Neural cell (in vitro differentiated cells): ENCODE data around the gene BMP4.

ENCODE experiments used
- EZH2 ChIP-seq: fragments of 200-600, 300-800 bp; shearing (Covaris generic), sonication (generic); IDR thresholded peaks from 2 replicates; pipeline ENCODE4 v1.6.1; 2014; ENCODE audit warnings: antibody characterized with exemption, low read length, borderline replicate concordance, mild to moderate bottlenecking; ENCODE audit not compliant: insufficient read depth, poor library complexity, severe bottlenecking
- MXI1 ChIP-seq: fragments of 450-650 bp; conservative IDR thresholded peaks from 2 replicates; pipeline ENCODE4 v1.6.1; 2014; ENCODE audit warnings: antibody characterized with exemption, mild to moderate bottlenecking; ENCODE audit not compliant: poor library complexity, severe bottlenecking
- POLR2AphosphoS5 ChIP-seq: IDR thresholded peaks from 2 replicates; pipeline ENCODE4 v1.6.1; 2012
- SMC3 ChIP-seq: fragments of 450-650 bp; conservative IDR thresholded peaks from 2 replicates; pipeline ENCODE4 v1.6.1; 2014; ENCODE audit warnings: antibody characterized with exemption, mild to moderate bottlenecking, moderate library complexity; ENCODE audit not compliant: poor library complexity
- TAF1 ChIP-seq: IDR thresholded peaks from 2 replicates; pipeline ENCODE4 v1.6.1; 2012; ENCODE audit warnings: low read depth
- TF ChIP-seq, protein P1 (sequence below): fragments of 450-650 bp; IDR thresholded peaks from 2 replicates; pipeline ENCODE4 v1.5.1; 2014; ENCODE audit warnings: antibody characterized with exemption, mild to moderate bottlenecking, moderate library complexity; ENCODE audit not compliant: poor library complexity, severe bottlenecking

DNA sequence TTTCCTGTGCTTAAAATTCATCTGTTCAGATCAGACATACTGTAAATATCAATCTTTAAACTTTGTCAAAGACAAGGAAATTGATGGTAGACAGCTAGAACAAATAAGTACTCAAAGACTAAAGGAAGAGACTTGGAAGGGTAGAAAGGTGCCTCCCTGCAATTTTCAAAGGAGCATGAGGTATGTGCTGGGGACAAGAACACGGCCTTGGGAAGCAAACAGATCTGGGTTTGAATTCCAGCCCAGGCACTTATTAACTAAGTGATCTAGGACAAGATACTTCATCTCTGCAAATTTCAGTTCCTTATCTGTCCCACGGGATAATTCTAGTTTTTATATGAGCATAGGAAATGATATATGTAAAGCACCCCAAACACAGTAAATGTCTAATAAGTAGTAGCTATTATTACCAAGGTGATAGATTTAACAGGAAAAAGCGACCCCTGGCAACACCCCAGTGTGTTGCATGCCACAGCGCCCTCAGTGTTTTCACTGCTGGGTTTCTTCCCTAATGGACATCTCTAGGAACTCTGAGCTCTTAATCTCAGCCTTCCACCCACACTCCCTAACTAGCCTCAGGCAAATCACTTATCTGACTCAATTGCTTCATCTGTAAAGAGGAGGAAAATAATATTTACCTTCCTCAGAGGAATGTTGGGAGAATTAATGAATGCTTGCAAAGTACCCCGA, 44.7 kb upstream of the BMP4 start:
- TF ChIP-seq, protein P1, sequence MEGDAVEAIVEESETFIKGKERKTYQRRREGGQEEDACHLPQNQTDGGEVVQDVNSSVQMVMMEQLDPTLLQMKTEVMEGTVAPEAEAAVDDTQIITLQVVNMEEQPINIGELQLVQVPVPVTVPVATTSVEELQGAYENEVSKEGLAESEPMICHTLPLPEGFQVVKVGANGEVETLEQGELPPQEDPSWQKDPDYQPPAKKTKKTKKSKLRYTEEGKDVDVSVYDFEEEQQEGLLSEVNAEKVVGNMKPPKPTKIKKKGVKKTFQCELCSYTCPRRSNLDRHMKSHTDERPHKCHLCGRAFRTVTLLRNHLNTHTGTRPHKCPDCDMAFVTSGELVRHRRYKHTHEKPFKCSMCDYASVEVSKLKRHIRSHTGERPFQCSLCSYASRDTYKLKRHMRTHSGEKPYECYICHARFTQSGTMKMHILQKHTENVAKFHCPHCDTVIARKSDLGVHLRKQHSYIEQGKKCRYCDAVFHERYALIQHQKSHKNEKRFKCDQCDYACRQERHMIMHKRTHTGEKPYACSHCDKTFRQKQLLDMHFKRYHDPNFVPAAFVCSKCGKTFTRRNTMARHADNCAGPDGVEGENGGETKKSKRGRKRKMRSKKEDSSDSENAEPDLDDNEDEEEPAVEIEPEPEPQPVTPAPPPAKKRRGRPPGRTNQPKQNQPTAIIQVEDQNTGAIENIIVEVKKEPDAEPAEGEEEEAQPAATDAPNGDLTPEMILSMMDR, result no peak
- no peak for TF ChIP-seq MXI1
- TF ChIP-seq SMC3, result no peak
- TF ChIP-seq POLR2AphosphoS5, result no peak
- no peak for TF ChIP-seq TAF1
- TF ChIP-seq EZH2, result no peak
